GM21390 (cell line): ENCODE measurements around the gene TMEM220.

Source experiments
- ATAC-seq: cut with Tn5 transposase; IDR thresholded peaks from one replicate; pipeline ENCODE4 v1.9.1; 2021; ENCODE audit not compliant: unreplicated experiment

TMEM220 gene

DNA sequence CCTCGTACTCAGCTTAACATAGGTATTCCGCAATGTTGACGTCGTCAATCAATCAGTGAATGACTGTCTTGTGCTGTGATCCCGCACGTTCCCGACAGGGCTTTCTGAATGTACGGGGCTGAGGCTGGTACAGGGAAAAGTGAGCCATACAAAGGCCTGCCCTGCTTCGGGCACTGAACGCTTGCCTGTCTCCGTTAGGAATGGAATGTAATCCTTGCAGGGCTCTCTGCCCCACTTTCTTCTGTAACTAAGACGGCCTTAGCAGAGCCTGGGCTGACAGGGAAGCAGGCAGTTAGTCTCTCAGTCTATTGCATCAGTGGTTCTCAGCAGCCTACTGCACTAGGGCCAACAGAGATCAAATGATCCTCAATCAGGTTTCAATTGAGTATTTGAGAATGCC, 56.5 kb downstream of the TMEM220 start:
- no peak for ATAC-seq

DNA sequence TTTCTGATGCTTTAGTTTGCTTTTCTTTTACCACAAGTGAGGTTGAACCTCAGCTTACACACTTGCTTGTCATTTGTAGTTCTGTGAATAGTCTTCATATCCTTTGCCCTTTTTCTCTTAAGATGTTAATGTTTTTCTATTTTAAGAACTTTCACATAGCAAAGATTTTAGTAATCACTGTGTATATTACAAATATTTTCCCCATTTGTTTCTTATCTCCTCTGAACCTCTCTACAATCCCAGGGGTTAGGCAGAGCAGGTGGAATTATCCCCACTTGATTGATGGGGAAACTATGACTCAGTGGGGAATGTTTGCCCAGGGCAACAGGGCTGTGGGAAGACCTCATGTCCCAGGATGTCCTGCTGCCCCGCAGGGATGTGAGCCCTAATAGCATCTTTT, 61.0 kb downstream of the TMEM220 start:
- no peak for ATAC-seq

DNA sequence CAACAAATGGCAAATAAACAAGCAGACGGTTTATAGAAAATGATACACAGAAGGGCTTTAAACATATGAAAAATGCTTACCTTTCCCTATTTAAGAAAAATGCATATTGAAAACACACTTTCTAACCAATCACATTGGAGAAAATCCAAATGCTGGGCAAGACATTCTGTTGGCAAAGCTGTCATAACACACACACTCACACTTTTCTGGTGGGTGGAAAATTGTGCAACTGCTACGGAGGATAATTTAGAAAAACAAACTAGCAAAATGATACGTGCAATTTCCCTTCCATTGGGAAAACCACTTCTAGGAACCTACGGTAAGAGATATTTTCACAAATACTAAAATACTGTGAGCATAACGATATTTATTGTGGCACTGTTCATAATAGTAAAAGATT, 62.9 kb downstream of the TMEM220 start:
- no peak for ATAC-seq

DNA sequence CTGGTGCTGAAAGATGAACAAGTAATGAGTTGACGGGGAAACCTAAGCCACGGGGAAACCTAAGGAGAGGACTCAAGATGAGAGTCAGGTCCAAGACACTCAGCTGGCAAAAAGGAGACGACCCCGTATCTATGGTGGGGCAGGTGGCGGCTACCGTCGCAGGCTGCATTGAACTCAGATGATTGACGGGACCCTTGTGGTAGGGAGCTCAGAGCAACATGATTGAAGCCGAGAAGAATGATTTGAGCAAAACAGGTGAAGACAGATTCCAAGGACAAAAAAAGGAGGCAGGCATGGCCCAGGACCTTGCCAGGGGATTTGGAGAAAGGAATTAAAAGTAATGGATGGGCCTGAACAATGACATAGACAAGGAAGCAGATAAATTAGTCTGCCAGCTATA, 65.3 kb downstream of the TMEM220 start:
- no peak for ATAC-seq
